HT1080 (cell line): ENCODE results near the gene MBOAT2. TPM values are rescaled to one million over a fixed set of nuclear protein-coding genes. Genes with fewer than 3 reads are reported as not detected.

Source experiments
- DNase-seq: peaks from one replicate; pipeline ENCODE4 v3.0.0-alpha.2; 2015; ENCODE audit warnings: low read depth
- total RNA-seq: library from RNA; depleted of rRNA; stranded (reverse); fragments of >200 nt; shearing (Covaris generic); gene quantifications from 2 replicates; pipeline ENCODE4 v1.2.3, GENCODE V29; 2014

Gene MBOAT2
- total RNA-seq, 1 experiment from 2014 or later, result 26.4 TPM

- no peak for DNase-seq
These were observed 14.6 kb upstream of the MBOAT2 start for GRCh38 chr2:9018109-9018508.

GRCh38 chr2:9017411-9017810 is 13.9 kb upstream of the MBOAT2 start:
- DNase-seq, result no peak

- DNase-seq, result no peak
These were observed 12.5 kb upstream of the MBOAT2 start for GRCh38 chr2:9015998-9016397.

GRCh38 chr2:9013403-9013802 is 9.9 kb upstream of the MBOAT2 start:
- no peak for DNase-seq

GRCh38 chr2:9010866-9011265 is 7.4 kb upstream of the MBOAT2 start:
- DNase-seq, result no peak

GRCh38 chr2:9008951-9009664 is 5.6 kb upstream of the MBOAT2 start:
- DNase-seq, result no peak

- no peak for DNase-seq
These were observed 2.9 kb upstream of the MBOAT2 start for GRCh38 chr2:9006368-9006767.

- peak; percentile 32 for DNase-seq
These were observed 1.1 kb upstream of the MBOAT2 start for GRCh38 chr2:9004338-9005204.

GRCh38 chr2:9003366-9003615 is 193 bp downstream of the MBOAT2 start:
- DNase-seq, result no peak

- DNase-seq, result peak; percentile 20
These were observed 683 bp downstream of the MBOAT2 start for GRCh38 chr2:9002637-9003365.

GRCh38 chr2:9002313-9002636 is 1.2 kb downstream of the MBOAT2 start:
- DNase-seq, result no peak

GRCh38 chr2:9001778-9002177 is 1.7 kb downstream of the MBOAT2 start:
- DNase-seq, result no peak

GRCh38 chr2:9001229-9001628 is 2.3 kb downstream of the MBOAT2 start:
- DNase-seq, result peak; percentile 47

- no peak for DNase-seq
These were observed 3.0 kb downstream of the MBOAT2 start for GRCh38 chr2:9000442-9000841.

GRCh38 chr2:8999797-9000196 is 3.7 kb downstream of the MBOAT2 start:
- no peak for DNase-seq

GRCh38 chr2:8999102-8999446 is 4.4 kb downstream of the MBOAT2 start:
- DNase-seq, result no peak

- DNase-seq, result no peak
These were observed 4.9 kb downstream of the MBOAT2 start for GRCh38 chr2:8998418-8999101.

- no peak for DNase-seq
These were observed 5.9 kb downstream of the MBOAT2 start for GRCh38 chr2:8997631-8998030.

- DNase-seq, result no peak
These were observed 6.4 kb downstream of the MBOAT2 start for GRCh38 chr2:8997108-8997507.

- no peak for DNase-seq
These were observed 7.5 kb downstream of the MBOAT2 start for GRCh38 chr2:8996006-8996405.

- DNase-seq, result no peak
These were observed 9.1 kb downstream of the MBOAT2 start for GRCh38 chr2:8994386-8994785.

- no peak for DNase-seq
These were observed 9.6 kb downstream of the MBOAT2 start for GRCh38 chr2:8993902-8994278.
